ENCODE measurements around the gene GADD45B. TPM values are rescaled to one million over a fixed set of nuclear protein-coding genes. Genes with fewer than 3 reads are reported as not detected.

Gene GADD45B
- total RNA-seq, 1 donor from 2014 or later, result 291 TPM

GRCh38 chr19:2477732-2478191 is 1.8 kb downstream of the GADD45B start:
- TF ChIP-seq, protein P1, sequence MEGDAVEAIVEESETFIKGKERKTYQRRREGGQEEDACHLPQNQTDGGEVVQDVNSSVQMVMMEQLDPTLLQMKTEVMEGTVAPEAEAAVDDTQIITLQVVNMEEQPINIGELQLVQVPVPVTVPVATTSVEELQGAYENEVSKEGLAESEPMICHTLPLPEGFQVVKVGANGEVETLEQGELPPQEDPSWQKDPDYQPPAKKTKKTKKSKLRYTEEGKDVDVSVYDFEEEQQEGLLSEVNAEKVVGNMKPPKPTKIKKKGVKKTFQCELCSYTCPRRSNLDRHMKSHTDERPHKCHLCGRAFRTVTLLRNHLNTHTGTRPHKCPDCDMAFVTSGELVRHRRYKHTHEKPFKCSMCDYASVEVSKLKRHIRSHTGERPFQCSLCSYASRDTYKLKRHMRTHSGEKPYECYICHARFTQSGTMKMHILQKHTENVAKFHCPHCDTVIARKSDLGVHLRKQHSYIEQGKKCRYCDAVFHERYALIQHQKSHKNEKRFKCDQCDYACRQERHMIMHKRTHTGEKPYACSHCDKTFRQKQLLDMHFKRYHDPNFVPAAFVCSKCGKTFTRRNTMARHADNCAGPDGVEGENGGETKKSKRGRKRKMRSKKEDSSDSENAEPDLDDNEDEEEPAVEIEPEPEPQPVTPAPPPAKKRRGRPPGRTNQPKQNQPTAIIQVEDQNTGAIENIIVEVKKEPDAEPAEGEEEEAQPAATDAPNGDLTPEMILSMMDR (IDR thresholded peaks at IDR 0.05), result no peak
- Mint-ChIP-seq H3K27me3 (no peaks in the 10 kb centered on the region), H3K4me3 (peak overlapping the region; percentile 99), H3K36me3 (ENCODE audit: low read depth) (peaks cover 28% of the 10 kb centered on the region), H3K4me1 (peaks cover 32% of the 10 kb centered on the region), H3K27ac (peak overlapping the region; percentile 93), H3K9me3 (peaks cover 2% of the 10 kb centered on the region)
- ATAC-seq (ENCODE audit: low read depth) (no peak), DNase-seq (peak; percentile 45)
- intact Hi-C loops (cut with micrococcal nuclease), result loop anchor here (1.0 to 5.0 kb wide), 6 partner anchors 18 to 825 kb away; partner anchors contain the start of gene TCF3
- CTCF ChIA-PET, result interaction anchor here (1.3 to 6.6 kb wide), 6 partner anchors 100 to 158 kb away, joined by 4 to 131 read pairs (median 8); no protein-coding TSS in a partner anchor
- POLR2A ChIA-PET, result interaction anchor here (0.6 to 10.8 kb wide), 24 partner anchors 10 to 388 kb away, joined by 3 to 979 read pairs (median 14); partner anchors contain the start of genes GNG7, LMNB2, TIMM13 and TMPRSS9

DNA sequence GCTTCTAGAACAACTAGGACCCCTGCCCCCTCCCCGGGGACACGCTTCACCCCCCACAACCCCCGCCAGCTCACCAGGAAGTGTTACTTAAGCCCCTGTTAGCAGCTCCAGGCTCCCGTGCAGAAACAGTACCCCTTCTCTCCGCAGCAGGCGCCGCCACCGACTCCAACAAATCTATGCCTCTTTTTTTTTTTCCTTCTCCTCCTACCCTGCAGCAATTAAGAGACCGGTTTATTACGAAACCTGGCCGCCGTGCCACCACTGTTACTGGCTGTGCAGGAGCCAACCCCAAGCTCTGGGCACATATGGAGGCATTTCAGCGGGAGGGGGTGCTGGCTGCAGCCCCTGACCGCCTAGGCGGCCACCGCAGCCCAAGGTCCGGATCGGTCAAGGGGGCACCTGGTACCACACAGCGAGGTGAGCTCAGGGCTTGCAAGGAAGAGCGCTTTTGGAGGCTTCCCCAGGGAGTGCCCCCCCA is 2.4 kb downstream of the GADD45B start:
- peak; percentile 49 for DNase-seq
- Mint-ChIP-seq H3K4me1 (peaks cover 32% of the 10 kb centered on the region), H3K27me3 (no peaks in the 10 kb centered on the region), H3K27ac (peak overlapping the region; percentile 93), H3K4me3 (peak overlapping the region; percentile 99), H3K36me3 (ENCODE audit: low read depth) (peaks cover 28% of the 10 kb centered on the region), H3K9me3 (peaks cover 5% of the 10 kb centered on the region)
- no peak for ATAC-seq (ENCODE audit: low read depth)
- intact Hi-C loops (cut with micrococcal nuclease), result loop anchor here (1.0 to 5.0 kb wide), 6 partner anchors 17 to 826 kb away; partner anchors contain the start of gene TCF3
- CTCF ChIA-PET, result interaction anchor here (0.5 to 6.6 kb wide), 6 partner anchors 66 to 195 kb away, joined by 3 to 131 read pairs (median 4); no protein-coding TSS in a partner anchor
- POLR2A ChIA-PET, result interaction anchor here (0.6 to 10.8 kb wide), 21 partner anchors 10 to 388 kb away, joined by 3 to 979 read pairs (median 14); partner anchors contain the start of genes GNG7, LMNB2 and TMPRSS9
- TF ChIP-seq, protein P1 (IDR thresholded peaks at IDR 0.05), result no peak

DNA sequence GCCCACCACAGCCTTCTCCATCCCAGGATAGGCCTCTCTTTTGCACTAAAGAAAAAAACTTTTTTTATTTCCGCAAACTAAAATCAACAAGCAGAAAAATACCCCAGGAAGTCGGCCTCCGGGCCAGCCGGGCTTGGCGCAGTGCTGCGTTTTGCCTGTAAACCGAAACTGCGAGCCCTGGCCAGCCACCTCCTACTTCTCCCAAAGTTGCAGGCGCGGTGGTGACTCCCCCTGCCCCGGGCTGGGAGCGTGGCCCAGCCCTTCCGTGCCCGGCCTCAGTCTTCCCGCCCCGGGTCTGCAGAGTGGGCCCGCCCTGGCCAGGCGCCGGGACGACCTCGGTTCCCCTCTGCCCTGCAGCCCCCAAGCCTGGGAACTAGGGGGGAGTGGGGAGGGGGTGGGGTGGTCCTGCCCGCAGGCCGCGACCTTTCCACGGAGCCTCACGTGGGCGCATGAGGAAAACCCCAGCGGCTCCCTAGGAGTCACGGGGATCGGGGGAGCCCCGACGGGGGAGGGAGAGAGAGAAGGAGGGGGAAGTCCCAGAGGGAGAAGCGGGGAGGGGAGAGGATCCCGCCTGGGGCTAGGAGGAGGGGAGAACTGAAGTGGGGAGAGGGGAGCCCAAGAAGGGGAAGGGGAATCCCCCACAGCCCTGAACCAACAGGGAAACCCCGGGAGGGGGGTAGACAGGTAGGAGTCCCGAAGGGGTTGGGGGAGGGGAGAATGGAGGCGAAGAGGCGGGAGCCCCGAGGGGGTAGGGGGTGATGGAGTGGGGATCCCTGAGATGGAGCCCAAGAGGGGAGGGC is 3.0 kb downstream of the GADD45B start:
- Mint-ChIP-seq H3K4me1 (peaks cover 32% of the 10 kb centered on the region), H3K27me3 (no peaks in the 10 kb centered on the region), H3K4me3 (peak overlapping the region; percentile 99), H3K27ac (peak overlapping the region; percentile 93), H3K36me3 (ENCODE audit: low read depth) (peaks cover 28% of the 10 kb centered on the region), H3K9me3 (peaks cover 8% of the 10 kb centered on the region)
- POLR2A ChIA-PET, result interaction anchor here (0.6 to 10.8 kb wide), 18 partner anchors 9 to 558 kb away, joined by 3 to 979 read pairs (median 15); partner anchors contain the start of genes GNG7 and LMNB2
- intact Hi-C loops (cut with micrococcal nuclease), result loop anchor here (1.0 to 5.0 kb wide), 6 partner anchors 16 to 827 kb away; partner anchors contain the start of gene TCF3
- TF ChIP-seq, protein P1 (IDR thresholded peaks at IDR 0.05), result no peak
- ATAC-seq (ENCODE audit: low read depth) (peak; percentile 8), DNase-seq (peak; percentile 61)
- CTCF ChIA-PET, result interaction anchor here (0.5 to 6.6 kb wide), 6 partner anchors 65 to 196 kb away, joined by 3 to 131 read pairs (median 4); no protein-coding TSS in a partner anchor

DNA sequence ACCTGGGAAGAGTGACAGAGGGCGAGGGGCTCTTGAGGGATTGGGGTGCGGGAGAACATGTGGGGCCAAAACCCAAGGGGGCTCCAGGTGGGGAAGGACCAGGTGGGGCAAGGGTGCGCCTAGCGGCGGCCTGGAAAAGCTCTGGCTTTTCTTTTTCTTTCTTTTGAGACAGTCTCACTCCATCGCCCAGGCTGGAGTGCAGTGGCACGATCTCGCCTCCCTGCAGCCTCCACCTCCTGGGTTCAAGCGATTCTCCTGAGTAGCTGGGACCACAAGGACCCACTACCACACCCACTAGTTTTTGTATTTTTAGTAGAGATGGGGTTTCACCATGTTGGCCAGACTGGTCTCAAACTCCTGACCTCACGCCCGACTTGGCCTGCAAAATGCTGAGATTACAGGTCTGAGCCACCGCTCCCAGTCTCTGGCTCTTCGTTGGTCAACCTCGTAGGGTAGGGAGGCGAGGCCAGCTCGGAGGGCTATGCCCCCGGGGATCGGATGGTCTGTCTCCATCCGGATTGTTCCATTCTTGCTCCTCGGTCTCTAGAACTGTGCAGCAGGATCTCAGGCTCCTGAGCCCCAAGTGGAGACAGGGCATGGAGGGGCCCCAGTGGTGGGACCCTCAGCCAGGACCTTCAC is 3.7 kb downstream of the GADD45B start:
- POLR2A ChIA-PET, result interaction anchor here (0.6 to 10.8 kb wide), 9 partner anchors 11 to 557 kb away, joined by 3 to 979 read pairs (median 121); no protein-coding TSS in a partner anchor
- Mint-ChIP-seq H3K27me3 (no peaks in the 10 kb centered on the region), H3K4me1 (peaks cover 32% of the 10 kb centered on the region), H3K36me3 (ENCODE audit: low read depth) (peaks cover 28% of the 10 kb centered on the region), H3K9me3 (peaks cover 9% of the 10 kb centered on the region), H3K27ac (peak overlapping the region; percentile 93), H3K4me3 (peak overlapping the region; percentile 99)
- CTCF ChIA-PET, result interaction anchor here (0.9 to 6.6 kb wide), 4 partner anchors 64 to 156 kb away, joined by 3 to 131 read pairs (median 31); no protein-coding TSS in a partner anchor
- DNase-seq (no peak), ATAC-seq (ENCODE audit: low read depth) (no peak)
- intact Hi-C loops (cut with micrococcal nuclease), result loop anchor here (2.0 to 5.0 kb wide), 5 partner anchors 33 to 827 kb away; partner anchors contain the start of gene TCF3
- TF ChIP-seq, protein P1 (IDR thresholded peaks at IDR 0.05), result no peak
